HG02884 (cell line): ENCODE data around the gene RAB11FIP4.

Experiments
- ATAC-seq: cut with Tn5 transposase; IDR thresholded peaks from one replicate; pipeline ENCODE4 v1.9.1; 2021; ENCODE audit warnings: mild to moderate bottlenecking, moderate library complexity; ENCODE audit not compliant: unreplicated experiment

The RAB11FIP4 gene

GRCh38 chr17:31537565-31538011 lies 146.1 kb downstream of the RAB11FIP4 start:
- ATAC-seq, result no peak

- ATAC-seq, result peak; percentile 53
Measured at GRCh38 chr17:31538080-31538762, 146.7 kb downstream of the RAB11FIP4 start.

- ATAC-seq, result no peak
Measured at GRCh38 chr17:31540602-31541307, 149.3 kb downstream of the RAB11FIP4 start.

GRCh38 chr17:31541559-31541958 lies 150.1 kb downstream of the RAB11FIP4 start:
- ATAC-seq, result no peak

GRCh38 chr17:31544186-31544585 lies 152.7 kb downstream of the RAB11FIP4 start:
- ATAC-seq, result no peak

- ATAC-seq, result no peak
Measured at GRCh38 chr17:31546650-31547049, 155.2 kb downstream of the RAB11FIP4 start.

GRCh38 chr17:31548709-31549108 lies 157.2 kb downstream of the RAB11FIP4 start:
- no peak for ATAC-seq

- ATAC-seq, result no peak
Measured at GRCh38 chr17:31549121-31549524, 157.6 kb downstream of the RAB11FIP4 start.

GRCh38 chr17:31549525-31550388 lies 158.3 kb downstream of the RAB11FIP4 start:
- peak; percentile 68 for ATAC-seq

GRCh38 chr17:31550389-31551056 lies 159.0 kb downstream of the RAB11FIP4 start:
- ATAC-seq, result no peak

GRCh38 chr17:31552568-31552967 lies 161.1 kb downstream of the RAB11FIP4 start:
- no peak for ATAC-seq

- ATAC-seq, result no peak
Measured at GRCh38 chr17:31553506-31553905, 162.0 kb downstream of the RAB11FIP4 start.

- ATAC-seq, result no peak
Measured at GRCh38 chr17:31554930-31555329, 163.5 kb downstream of the RAB11FIP4 start.

GRCh38 chr17:31556969-31557645 lies 165.6 kb downstream of the RAB11FIP4 start:
- no peak for ATAC-seq

- no peak for ATAC-seq
Measured at GRCh38 chr17:31558748-31559583, 167.5 kb downstream of the RAB11FIP4 start.

GRCh38 chr17:31559584-31560501 lies 168.4 kb downstream of the RAB11FIP4 start:
- no peak for ATAC-seq

GRCh38 chr17:31560616-31561235 lies 169.3 kb downstream of the RAB11FIP4 start:
- ATAC-seq, result no peak
